A549 (cell line): ENCODE measurements around the gene CDHR1. TPM values are rescaled to one million over a fixed set of nuclear protein-coding genes. Genes with fewer than 3 reads are reported as not detected.

ENCODE experiments used
- ATAC-seq, 2 experiments: fragments of 200-7000 bp in 1 of 2; fragments of >200 bp in 1 of 2; cut with Nextera tagmentation in 1 of 2; cut with Tn5 transposase in 1 of 2; 3 replicates each; pipeline versions ENCODE4 v1.8.0 to v1.9.1; 2018 to 2020; ENCODE audit warnings: mild to moderate bottlenecking in 1 of 2, moderate library complexity in 1 of 2
- CTCF ChIA-PET: fragments of 300-600 bp; sonication (Branson Sonifier 250); formaldehyde crosslinking; extraction: SDS; loops from one replicate; lab custom pipeline; 2021; ENCODE audit warnings: antibody characterized with exemption, inconsistent platforms; lab: Yijun Ruan, JAX
- POLR2A ChIA-PET: fragments of 350-600 bp; formaldehyde crosslinking; extraction: SDS; loops from one replicate; lab custom pipeline; 2021; ENCODE audit warnings: antibody characterized with exemption, inconsistent platforms; lab: Yijun Ruan, JAX
- DNase-seq, 2 experiments: peaks; one replicate each; pipeline versions ENCODE4 v3.0.0 to v3.0.0-alpha.2; 2011 to 2016; ENCODE audit warnings: low read depth in 1 of 2, low spot score in 1 of 2
- FAIRE-seq: peaks from 2 replicates; lab custom pipeline; 2011; peaks lifted over from hg19 to GRCh38; lab: Jason Lieb, UNC
- H3K27ac ChIP-seq, 2 experiments: fragments of >200 bp; sonication (Bioruptor Twin); formaldehyde crosslinking; 3 replicates each; pipeline ENCODE4 v1.5.1; 2016 to 2017
- H3K4me1 ChIP-seq: fragments of >200 bp; sonication (Bioruptor Twin); formaldehyde crosslinking; 3 replicates; pipeline ENCODE4 v1.6.1; 2016
- H3K4me2 ChIP-seq: fragments of >200 bp; sonication (Bioruptor Twin); formaldehyde crosslinking; 3 replicates; pipeline ENCODE4 v1.6.1; 2016
- H3K4me3 ChIP-seq: fragments of >200 bp; sonication (Bioruptor Twin); formaldehyde crosslinking; 3 replicates; pipeline ENCODE4 v1.5.1; 2016
- H3K9me3 ChIP-seq: fragments of >200 bp; sonication (Bioruptor Twin); formaldehyde crosslinking; 3 replicates; pipeline ENCODE4 v1.6.1; 2016
- BCL3 ChIP-seq: fragments of >200 bp; sonication (Bioruptor Twin); formaldehyde crosslinking; IDR thresholded peaks from 3 replicates; pipeline ENCODE4 v1.6.1; 2016
- CBX2 ChIP-seq: fragments of 200-600 bp; sonication (generic); IDR thresholded peaks from 2 replicates; pipeline ENCODE4 v1.6.1; 2016; ENCODE audit warnings: low read depth, mild to moderate bottlenecking, borderline replicate concordance
- CBX8 ChIP-seq: fragments of 200-600 bp; sonication (generic); IDR thresholded peaks from 2 replicates; pipeline ENCODE4 v1.6.1; 2016
- CHD2 ChIP-seq: fragments of 150-350 bp; IDR thresholded peaks from 2 replicates; pipeline ENCODE4 v1.6.1; 2014; ENCODE audit warnings: low read length; ENCODE audit not compliant: partially characterized antibody
- E2F6 ChIP-seq: IDR thresholded peaks from 2 replicates; pipeline ENCODE4 v1.6.1; 2012; ENCODE audit warnings: low read depth, borderline replicate concordance
- EHF ChIP-seq: fragments of 250-450 bp; sonication (Bioruptor Pico); IDR thresholded peaks from 2 replicates; pipeline ENCODE4 v1.5.0; 2020; ENCODE audit warnings: mild to moderate bottlenecking
- EHMT2 ChIP-seq: fragments of 200-600 bp; sonication (generic); IDR thresholded peaks from 2 replicates; pipeline ENCODE4 v1.6.1; 2016; ENCODE audit warnings: antibody characterized with exemption, low read depth, mild to moderate bottlenecking, moderate library complexity
- EP300 ChIP-seq, 2 experiments: fragments of >200 bp; sonication (Bioruptor Twin); formaldehyde crosslinking; IDR thresholded peaks; 2 replicates in 1 of 2; 3 replicates in 1 of 2; pipeline ENCODE4 v1.6.1; 2016 to 2017
- FOXS1 ChIP-seq: fragments of 250-450 bp; sonication (Bioruptor Pico); IDR thresholded peaks from 2 replicates; pipeline ENCODE4 v1.5.0; 2020; ENCODE audit warnings: mild to moderate bottlenecking, moderate library complexity
- KDM5A ChIP-seq: fragments of 200-600 bp; sonication (generic); IDR thresholded peaks from 2 replicates; pipeline ENCODE4 v1.6.1; 2016; ENCODE audit warnings: antibody characterized with exemption, mild to moderate bottlenecking
- MAFK ChIP-seq: fragments of 450-650 bp; IDR thresholded peaks from 2 replicates; pipeline ENCODE4 v1.6.1; 2014; ENCODE audit not compliant: partially characterized antibody
- MAZ ChIP-seq: fragments of 150-350 bp; IDR thresholded peaks from 2 replicates; pipeline ENCODE4 v1.6.1; 2014; ENCODE audit warnings: antibody characterized with exemption, low read depth, low read length, borderline replicate concordance
- NFE2L2 ChIP-seq: fragments of 150-350 bp; conservative IDR thresholded peaks from 2 replicates; pipeline ENCODE4 v1.6.1; 2014; ENCODE audit warnings: low read length
- PBX3 ChIP-seq: IDR thresholded peaks from 2 replicates; pipeline ENCODE4 v1.6.1; 2012
- POLR2AphosphoS2 ChIP-seq: conservative IDR thresholded peaks from 2 replicates; pipeline ENCODE4 v1.6.1; 2012; ENCODE audit warnings: low read length, improper control_type of control experiment, inconsistent platforms
- RCOR1 ChIP-seq: fragments of 150-350 bp; IDR thresholded peaks from 2 replicates; pipeline ENCODE4 v1.6.1; 2014; ENCODE audit warnings: antibody characterized with exemption, low read length, low read depth
- REST ChIP-seq: fragments of 200-600 bp; sonication (generic); IDR thresholded peaks from 2 replicates; pipeline ENCODE4 v1.6.1; 2016; ENCODE audit warnings: antibody characterized with exemption, mild to moderate bottlenecking, moderate library complexity
- RFX5 ChIP-seq: fragments of 450-650 bp; IDR thresholded peaks from 2 replicates; pipeline ENCODE4 v1.7.1; 2014; ENCODE audit warnings: antibody characterized with exemption, mild to moderate bottlenecking, moderate library complexity
- SREBF2 ChIP-seq: fragments of 450-650 bp; IDR thresholded peaks from 2 replicates; pipeline ENCODE4 v1.6.1; 2014; ENCODE audit warnings: mild to moderate bottlenecking, moderate library complexity
- TFCP2L1 ChIP-seq: fragments of 250-450 bp; sonication (Bioruptor Pico); IDR thresholded peaks from 2 replicates; pipeline ENCODE4 v1.5.0; 2021; ENCODE audit warnings: mild to moderate bottlenecking
- TP53 ChIP-seq: fragments of 250-450 bp; sonication (Bioruptor Pico); IDR thresholded peaks from 2 replicates; pipeline ENCODE4 v1.5.0; 2021; ENCODE audit warnings: mild to moderate bottlenecking, moderate library complexity
- USF2 ChIP-seq: fragments of 450-650 bp; IDR thresholded peaks from 2 replicates; pipeline ENCODE4 v1.6.1; 2014; ENCODE audit warnings: antibody characterized with exemption
- ZNF302 ChIP-seq: fragments of 250-450 bp; sonication (Bioruptor Pico); IDR thresholded peaks from 2 replicates; pipeline ENCODE4 v1.9.0; 2021; ENCODE audit warnings: inconsistent platforms, mild to moderate bottlenecking, moderate library complexity
- WGBS: methylation state at CpG from one replicate; pipeline ENCODE4 v1.1.6; 2017; ENCODE audit errors: missing lambda C conversion rate; 5-methylcytosine and 5-hydroxymethylcytosine counted together
- polyA plus RNA-seq, 4 experiments: library from polyadenylated mRNA; depleted of rRNA in 3 of 4; stranded (reverse); fragments of >200 nt; fragmentation: RNase III in 1 of 4; extraction: RNeasy Plus Mini Kit Qiagen cat#74134 plus additional on column Dnase treatment in 1 of 4; gene quantifications; 2 replicates in 3 of 4; 3 replicates in 1 of 4; pipeline ENCODE4 v1.2.3, GENCODE V29; 2011 to 2017

Gene CDHR1
- polyA plus RNA-seq, 2 of the 4 experiments (the other 2 are of a cell fraction) = 0.04 to 0.09 TPM

- TF ChIP-seq REST (no peak), MAZ (no peak), SREBF2 (no peak), NFE2L2 (no peak), CHD2 (no peak)
Observed at GRCh38 chr10:84234479-84234878, 40.1 kb downstream of the CDHR1 start (continued).

GRCh38 chr10:84235096-84235495 is 40.8 kb downstream of the CDHR1 start:
- ATAC-seq (no peak), DNase-seq (no peak), FAIRE-seq (no peak)
- H3K4me3 ChIP-seq = no peak overlapping the region
- no peak overlapping the region for H3K4me2 ChIP-seq
- WGBS = 28% methylated on average over 4 of the region's 4 CpGs
- H3K27ac ChIP-seq = no peak overlapping the region
- POLR2A ChIA-PET = no interaction called here
- H3K4me1 ChIP-seq = no peaks in the 10 kb centered on the region
- CTCF ChIA-PET = no interaction called here
- TF ChIP-seq SREBF2 (no peak), CBX8 (no peak), ZNF302 (CRISPR knock-in tag) (no peak), E2F6 (no peak), RCOR1 (no peak)
- no peaks in the 10 kb centered on the region for H3K9me3 ChIP-seq

- Histone ChIP-seq H3K4me1 (no peaks in the 10 kb centered on the region), H3K9me3 (no peaks in the 10 kb centered on the region), H3K4me2 (no peak overlapping the region), H3K27ac (no peak overlapping the region), H3K4me3 (no peak overlapping the region)
- ATAC-seq = no peak
- no peak for DNase-seq
- 64% methylated on average over 6 of the region's 6 CpGs for WGBS
- ChIA-PET POLR2A (no interaction called here), CTCF (interaction anchor here (0.9 kb wide), 1 partner anchor 12 kb away, joined by 4 read pairs; no protein-coding TSS in a partner anchor)
- no peak for TF ChIP-seq EHMT2
- no peak for TF ChIP-seq PBX3
- no peak for TF ChIP-seq RFX5
- no peak for TF ChIP-seq POLR2AphosphoS2
- no peak for TF ChIP-seq KDM5A
- no peak for FAIRE-seq
Observed at GRCh38 chr10:84236807-84237198, 42.5 kb downstream of the CDHR1 start.

GRCh38 chr10:84237199-84238051 is 43.1 kb downstream of the CDHR1 start:
- Histone ChIP-seq H3K9me3 (no peaks in the 10 kb centered on the region), H3K4me2 (no peak overlapping the region), H3K27ac (no peak overlapping the region), H3K4me3 (no peak overlapping the region), H3K4me1 (no peaks in the 10 kb centered on the region)
- DNase-seq = no peak
- ChIA-PET POLR2A (no interaction called here), CTCF (interaction anchor here (0.9 kb wide), 1 partner anchor 13 kb away, joined by 4 read pairs; no protein-coding TSS in a partner anchor)
- no peak for FAIRE-seq
- WGBS = 72% methylated on average over 47 of the region's 52 CpGs
- ATAC-seq = no peak
- no peak for TF ChIP-seq TFCP2L1 (CRISPR knock-in tag)
- no peak for TF ChIP-seq EHF (CRISPR knock-in tag)
- TF ChIP-seq TP53 (CRISPR knock-in tag) = no peak
- no peak for TF ChIP-seq MAFK
- TF ChIP-seq POLR2AphosphoS2 = no peak
- no peak for TF ChIP-seq ZNF302 (CRISPR knock-in tag)
- no peak for TF ChIP-seq BCL3
- no peak for TF ChIP-seq EP300 (IDR thresholded peaks at IDR 0.05)
- no peak for TF ChIP-seq CBX2
- no peak for TF ChIP-seq FOXS1 (CRISPR knock-in tag)
- TF ChIP-seq USF2 = no peak
